Upper lobe of right lung (tissue), 1 donor: ENCODE data around the gene RBM24. TPM values are rescaled to one million over a fixed set of nuclear protein-coding genes. Genes with fewer than 3 reads are reported as not detected.
"Not testable (repeated sequence)": the region's sequence is repeated elsewhere in the genome, so short reads cannot be mapped to it uniquely, and the experiment has no call there.

Experiments used
- ATAC-seq: fragments of 200-7000 bp; cut with Tn5 transposase; one replicate; pipeline ENCODE4 v1.9.1; 2020; ENCODE audit warnings: mild to moderate bottlenecking, moderate library complexity
- DNase-seq: peaks from one replicate; pipeline ENCODE4 v3.0.0-alpha.2; 2020
- H3K27ac ChIP-seq: fragments of 200-600 bp; one replicate; pipeline ENCODE4 v1.8.0; 2022
- H3K27me3 ChIP-seq: fragments of 200-600 bp; one replicate; pipeline ENCODE4 v1.8.0; 2022; ENCODE audit warnings: mild to moderate bottlenecking
- H3K36me3 ChIP-seq: fragments of 200-600 bp; one replicate; pipeline ENCODE4 v1.8.0; 2022
- H3K4me1 ChIP-seq: fragments of 200-600 bp; one replicate; pipeline ENCODE4 v1.8.0; 2022
- H3K4me3 ChIP-seq: fragments of 200-600 bp; one replicate; pipeline ENCODE4 v1.8.0; 2022; ENCODE audit warnings: mild to moderate bottlenecking
- H3K9me3 ChIP-seq: fragments of 200-600 bp; one replicate; pipeline ENCODE4 v1.8.0; 2022
- CTCF ChIP-seq: fragments of 200-600 bp; IDR thresholded peaks from one replicate; pipeline ENCODE4 v1.8.0; 2022; ENCODE audit warnings: antibody characterized with exemption
- intact Hi-C: fragments of 100-400 bp; cut with DNase I; formaldehyde crosslinking; loops from one replicate; pipeline ENCODE4 v1.11.0; 2022
- total RNA-seq: library from RNA; stranded (reverse); fragmentation: NEBNext Ultra II Directional; extraction: Animal tissue kit (Norgen Biotek cat#: 25700); gene quantifications from one replicate; pipeline ENCODE4 v1.2.1, GENCODE V29; 2021
- donor health status: DM: no; HTN: yes; CAD: no; lungs with severe emphysema.

Gene RBM24
- total RNA-seq, 1 donor from 2014 or later = 0.49 TPM

GRCh38 chr6:17305219-17306001 lies 24.2 kb downstream of the RBM24 start:
- DNase-seq (no peak), ATAC-seq (no peak)
- Histone ChIP-seq H3K4me1 (no peaks in the 10 kb centered on the region), H3K27me3 (no peaks in the 10 kb centered on the region), H3K4me3 (no peak overlapping the region), H3K36me3 (no peaks in the 10 kb centered on the region), H3K27ac (no peak overlapping the region), H3K9me3 (no peaks in the 10 kb centered on the region)
- TF ChIP-seq CTCF = no peak
- intact Hi-C loops = no loop called here

- Histone ChIP-seq H3K9me3 (no peaks in the 10 kb centered on the region), H3K27ac (no peak overlapping the region), H3K4me3 (no peak overlapping the region), H3K36me3 (no peaks in the 10 kb centered on the region), H3K27me3 (no peaks in the 10 kb centered on the region), H3K4me1 (no peaks in the 10 kb centered on the region)
- no peak for ATAC-seq
- no peak for TF ChIP-seq CTCF
- DNase-seq = no peak
- intact Hi-C loops = no loop called here
Observed at GRCh38 chr6:17311595-17312311, 30.6 kb downstream of the RBM24 start.

GRCh38 chr6:17313238-17313637 lies 32.1 kb downstream of the RBM24 start:
- H3K27ac ChIP-seq, DNase-seq, H3K4me1 ChIP-seq, H3K4me3 ChIP-seq, H3K9me3 ChIP-seq, H3K36me3 ChIP-seq, ATAC-seq, intact Hi-C loops, H3K27me3 ChIP-seq: not testable (repeated sequence)

- no peak for TF ChIP-seq CTCF
- Histone ChIP-seq H3K27ac (no peak overlapping the region), H3K4me1 (no peaks in the 10 kb centered on the region), H3K9me3 (no peaks in the 10 kb centered on the region), H3K4me3 (no peak overlapping the region), H3K36me3 (no peaks in the 10 kb centered on the region), H3K27me3 (no peaks in the 10 kb centered on the region)
- intact Hi-C loops = no loop called here
- DNase-seq = no peak
- no peak for ATAC-seq
Observed at GRCh38 chr6:17313971-17314370, 32.8 kb downstream of the RBM24 start.

GRCh38 chr6:17315262-17315661 lies 34.1 kb downstream of the RBM24 start:
- Histone ChIP-seq H3K27me3 (no peaks in the 10 kb centered on the region), H3K4me3 (no peak overlapping the region), H3K36me3 (no peaks in the 10 kb centered on the region), H3K4me1 (no peaks in the 10 kb centered on the region), H3K9me3 (no peaks in the 10 kb centered on the region), H3K27ac (no peak overlapping the region)
- ATAC-seq (no peak), DNase-seq (no peak)
- TF ChIP-seq CTCF = no peak
- intact Hi-C loops = no loop called here

GRCh38 chr6:17318435-17319165 lies 37.4 kb downstream of the RBM24 start:
- Histone ChIP-seq H3K9me3 (no peaks in the 10 kb centered on the region), H3K4me3 (no peak overlapping the region), H3K4me1 (no peaks in the 10 kb centered on the region), H3K27me3 (no peaks in the 10 kb centered on the region), H3K27ac (no peak overlapping the region), H3K36me3 (no peaks in the 10 kb centered on the region)
- ATAC-seq (no peak), DNase-seq (no peak)
- TF ChIP-seq CTCF = no peak
- intact Hi-C loops = no loop called here

- ATAC-seq, H3K27ac ChIP-seq, DNase-seq, H3K9me3 ChIP-seq, H3K4me1 ChIP-seq, H3K36me3 ChIP-seq, H3K4me3 ChIP-seq, intact Hi-C loops, H3K27me3 ChIP-seq: not testable (repeated sequence)
Observed at GRCh38 chr6:17320266-17320665, 39.1 kb downstream of the RBM24 start.
